HCT116 (cell line): ENCODE data around the gene NOD1.

Experiments
- ATF3 ChIP-seq: IDR thresholded peaks from 2 replicates; pipeline ENCODE4 v1.6.1; 2012
- ELF1 ChIP-seq: IDR thresholded peaks from 2 replicates; pipeline ENCODE4 v1.6.1; 2012; ENCODE audit warnings: low read depth, borderline replicate concordance
- POLR2A ChIP-seq: IDR thresholded peaks from 2 replicates; pipeline ENCODE4 v1.7.0; 2011; ENCODE audit warnings: borderline replicate concordance; ENCODE audit not compliant: insufficient read depth, insufficient read length; ENCODE audit errors: extremely low read depth
- POLR2AphosphoS5 ChIP-seq: IDR thresholded peaks from 2 replicates; pipeline ENCODE4 v1.6.1; 2011; ENCODE audit warnings: mild to moderate bottlenecking, low read depth, low read length, moderate library complexity
- YY1 ChIP-seq: IDR thresholded peaks from 2 replicates; pipeline ENCODE4 v1.6.1; 2011; ENCODE audit warnings: low read length, low read depth, moderate library complexity, mild to moderate bottlenecking; ENCODE audit not compliant: insufficient replicate concordance; ENCODE audit errors: extremely low read depth
- TF ChIP-seq, protein P1 (sequence below), 3 experiments: fragments of 200-600 bp in 1 of 3; sonication (generic) in 1 of 3; IDR thresholded peaks in 2 of 3; conservative IDR thresholded peaks in 1 of 3; 2 replicates each; pipeline ENCODE4 v1.5.1; 2012 to 2017; ENCODE audit warnings: low read depth in 2 of 3, low read length in 2 of 3, antibody characterized with exemption in 1 of 3, borderline replicate concordance in 1 of 3, control low read depth in 1 of 3, mild to moderate bottlenecking in 1 of 3, mixed read lengths in 1 of 3, mixed run types in 1 of 3, moderate library complexity in 1 of 3; ENCODE audit not compliant: insufficient read depth in 1 of 3

- TF ChIP-seq, protein P1, sequence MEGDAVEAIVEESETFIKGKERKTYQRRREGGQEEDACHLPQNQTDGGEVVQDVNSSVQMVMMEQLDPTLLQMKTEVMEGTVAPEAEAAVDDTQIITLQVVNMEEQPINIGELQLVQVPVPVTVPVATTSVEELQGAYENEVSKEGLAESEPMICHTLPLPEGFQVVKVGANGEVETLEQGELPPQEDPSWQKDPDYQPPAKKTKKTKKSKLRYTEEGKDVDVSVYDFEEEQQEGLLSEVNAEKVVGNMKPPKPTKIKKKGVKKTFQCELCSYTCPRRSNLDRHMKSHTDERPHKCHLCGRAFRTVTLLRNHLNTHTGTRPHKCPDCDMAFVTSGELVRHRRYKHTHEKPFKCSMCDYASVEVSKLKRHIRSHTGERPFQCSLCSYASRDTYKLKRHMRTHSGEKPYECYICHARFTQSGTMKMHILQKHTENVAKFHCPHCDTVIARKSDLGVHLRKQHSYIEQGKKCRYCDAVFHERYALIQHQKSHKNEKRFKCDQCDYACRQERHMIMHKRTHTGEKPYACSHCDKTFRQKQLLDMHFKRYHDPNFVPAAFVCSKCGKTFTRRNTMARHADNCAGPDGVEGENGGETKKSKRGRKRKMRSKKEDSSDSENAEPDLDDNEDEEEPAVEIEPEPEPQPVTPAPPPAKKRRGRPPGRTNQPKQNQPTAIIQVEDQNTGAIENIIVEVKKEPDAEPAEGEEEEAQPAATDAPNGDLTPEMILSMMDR (IDR thresholded peaks at IDR 0.05 in 2 of 3, conservative IDR thresholded peaks at IDR 0.05 in 1 of 3; ENCODE audit: borderline replicate concordance in 1 of 3, insufficient read depth in 1 of 3, low read depth in 2 of 3, low read length in 2 of 3), result no peak
- TF ChIP-seq ATF3 (no peak), YY1 (no peak), POLR2A (no peak), ELF1 (no peak), POLR2AphosphoS5 (no peak)
Measured at GRCh38 chr7:30436046-30436445, 42.5 kb downstream of the NOD1 start.
